ENCODE measurements around the gene OLFM2.

The OLFM2 gene

DNA sequence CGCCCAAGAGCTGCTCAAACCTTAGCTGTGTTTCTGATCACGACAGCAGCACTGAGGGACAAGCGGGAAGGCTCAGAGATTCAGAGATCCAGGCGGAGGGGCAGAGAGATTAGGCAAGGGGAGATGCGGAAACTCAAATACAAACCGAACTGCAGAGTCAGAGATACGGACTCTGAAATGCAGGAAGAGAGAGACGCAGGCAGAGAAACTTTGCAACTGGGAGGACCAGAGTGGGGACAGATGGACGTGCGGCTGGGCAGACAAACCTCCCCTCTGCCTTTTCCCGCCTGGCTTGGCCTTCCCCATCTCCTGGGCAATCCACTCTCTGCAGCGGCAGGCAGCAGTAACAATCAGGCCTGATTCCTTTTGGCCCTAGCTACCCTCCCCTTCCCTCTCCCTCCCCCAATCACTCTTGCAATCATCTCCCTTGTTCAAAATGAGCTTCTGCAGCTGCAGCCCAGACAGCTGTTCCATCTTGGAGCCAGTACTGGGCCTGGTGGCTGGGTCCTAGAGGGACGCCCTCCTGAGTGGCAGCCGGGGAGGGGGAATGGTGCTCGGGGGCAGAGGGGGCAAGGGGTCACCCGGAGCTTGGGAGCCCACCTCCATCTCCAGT lies 29.7 kb downstream of the OLFM2 start:
- TF ChIP-seq RAD21 (IDR thresholded peaks at IDR 0.05; ENCODE audit: low read depth) = no peak
- TF ChIP-seq EP300 (IDR thresholded peaks at IDR 0.05; ENCODE audit: borderline replicate concordance) = no peak
- TF ChIP-seq CREB1 (IDR thresholded peaks at IDR 0.05; ENCODE audit: low read depth) = no peak
- no peak for TF ChIP-seq TAF1 (IDR thresholded peaks at IDR 0.05; ENCODE audit: low read depth)

- TF ChIP-seq REST (IDR thresholded peaks at IDR 0.05; ENCODE audit: low read depth) (no peak), NFIC (IDR thresholded peaks at IDR 0.05) (no peak), YY1 (IDR thresholded peaks at IDR 0.05; ENCODE audit: low read depth) (no peak), FOXM1 (IDR thresholded peaks at IDR 0.05; ENCODE audit: borderline replicate concordance, low read depth) (no peak), EP300 (IDR thresholded peaks at IDR 0.05; ENCODE audit: borderline replicate concordance) (no peak), CEBPB (IDR thresholded peaks at IDR 0.05) (no peak), ZBTB7A (IDR thresholded peaks at IDR 0.05; ENCODE audit: low read depth) (no peak), TEAD4 (IDR thresholded peaks at IDR 0.05) (no peak)
- TF ChIP-seq, protein P1, sequence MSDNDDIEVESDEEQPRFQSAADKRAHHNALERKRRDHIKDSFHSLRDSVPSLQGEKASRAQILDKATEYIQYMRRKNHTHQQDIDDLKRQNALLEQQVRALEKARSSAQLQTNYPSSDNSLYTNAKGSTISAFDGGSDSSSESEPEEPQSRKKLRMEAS (IDR thresholded peaks at IDR 0.05) = no peak
- TF ChIP-seq, protein P2, sequence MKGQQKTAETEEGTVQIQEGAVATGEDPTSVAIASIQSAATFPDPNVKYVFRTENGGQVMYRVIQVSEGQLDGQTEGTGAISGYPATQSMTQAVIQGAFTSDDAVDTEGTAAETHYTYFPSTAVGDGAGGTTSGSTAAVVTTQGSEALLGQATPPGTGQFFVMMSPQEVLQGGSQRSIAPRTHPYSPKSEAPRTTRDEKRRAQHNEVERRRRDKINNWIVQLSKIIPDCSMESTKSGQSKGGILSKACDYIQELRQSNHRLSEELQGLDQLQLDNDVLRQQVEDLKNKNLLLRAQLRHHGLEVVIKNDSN (IDR thresholded peaks at IDR 0.05) = no peak
Measured at GRCh38 chr19:9903336-9903735, 33.0 kb downstream of the OLFM2 start.

- no peak for TF ChIP-seq FOXM1 (IDR thresholded peaks at IDR 0.05; ENCODE audit: borderline replicate concordance, low read depth)
- no peak for TF ChIP-seq ZBTB7A (IDR thresholded peaks at IDR 0.05; ENCODE audit: low read depth)
- TF ChIP-seq, protein P1 (IDR thresholded peaks at IDR 0.05) = no peak
- TF ChIP-seq YY1 (IDR thresholded peaks at IDR 0.05; ENCODE audit: low read depth) = no peak
- TF ChIP-seq NFIC (IDR thresholded peaks at IDR 0.05) = no peak
- no peak for TF ChIP-seq RAD21 (IDR thresholded peaks at IDR 0.05; ENCODE audit: low read depth)
- no peak for TF ChIP-seq TCF12 (IDR thresholded peaks at IDR 0.05; ENCODE audit: low read depth)
- no peak for TF ChIP-seq CEBPB (IDR thresholded peaks at IDR 0.05)
- no peak for TF ChIP-seq TAF1 (IDR thresholded peaks at IDR 0.05; ENCODE audit: low read depth)
- TF ChIP-seq EGR1 (IDR thresholded peaks at IDR 0.05) = no peak
- no peak for TF ChIP-seq CREB1 (IDR thresholded peaks at IDR 0.05; ENCODE audit: low read depth)
- TF ChIP-seq, protein P2 (IDR thresholded peaks at IDR 0.05) = no peak
- no peak for TF ChIP-seq REST (IDR thresholded peaks at IDR 0.05; ENCODE audit: low read depth)
- TF ChIP-seq EP300 (IDR thresholded peaks at IDR 0.05; ENCODE audit: borderline replicate concordance) = no peak
Measured at GRCh38 chr19:9901642-9902041, 34.7 kb downstream of the OLFM2 start.

- TF ChIP-seq EP300 (IDR thresholded peaks at IDR 0.05; ENCODE audit: borderline replicate concordance) = no peak
- TF ChIP-seq NFIC (IDR thresholded peaks at IDR 0.05) = no peak
- TF ChIP-seq, protein P1 (IDR thresholded peaks at IDR 0.05) = no peak
- TF ChIP-seq TCF12 (IDR thresholded peaks at IDR 0.05; ENCODE audit: low read depth) = no peak
- TF ChIP-seq CREB1 (IDR thresholded peaks at IDR 0.05; ENCODE audit: low read depth) = no peak
- no peak for TF ChIP-seq TAF1 (IDR thresholded peaks at IDR 0.05; ENCODE audit: low read depth)
Measured at GRCh38 chr19:9901020-9901419, 35.3 kb downstream of the OLFM2 start.

DNA sequence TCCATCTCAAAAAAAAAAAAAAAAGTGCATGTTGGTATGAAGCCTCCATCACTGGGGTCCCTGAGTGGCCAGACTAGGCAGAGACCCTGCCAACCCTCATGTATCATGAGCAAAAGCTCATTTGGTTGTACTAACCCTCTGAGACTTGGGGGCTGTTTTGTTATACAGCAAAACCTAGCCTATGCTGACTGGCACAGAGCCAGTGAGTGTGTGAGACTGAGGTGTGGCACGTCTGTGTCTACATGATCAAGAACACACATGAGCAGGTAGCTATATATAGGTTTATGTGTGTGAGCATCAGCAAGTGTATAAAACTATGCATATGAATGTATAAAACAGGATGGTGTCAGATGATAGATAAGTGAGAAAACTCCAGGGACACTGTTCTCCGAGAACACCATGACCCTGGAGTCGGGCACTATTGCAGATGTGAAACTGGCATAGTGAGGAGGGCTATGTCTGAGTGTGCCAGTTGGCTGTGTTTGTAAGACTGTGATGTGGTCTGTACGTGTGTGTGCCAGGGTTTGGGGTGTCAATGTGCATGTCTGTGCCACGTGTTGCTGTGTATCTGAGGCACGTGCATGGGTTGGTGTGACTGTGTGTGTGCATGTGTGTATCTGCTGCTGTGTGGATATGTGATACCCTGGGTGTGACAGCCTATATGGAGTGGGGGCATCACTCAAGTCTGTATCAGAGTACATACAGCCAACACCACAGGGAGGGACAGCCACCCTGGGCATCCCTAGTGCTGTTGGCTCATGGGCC lies 44.5 kb downstream of the OLFM2 start:
- TF ChIP-seq TCF12 (IDR thresholded peaks at IDR 0.05; ENCODE audit: low read depth) = no peak
- TF ChIP-seq RAD21 (IDR thresholded peaks at IDR 0.05; ENCODE audit: low read depth) = no peak

GRCh38 chr19:9885077-9885552 lies 51.2 kb downstream of the OLFM2 start:
- TF ChIP-seq EGR1 (IDR thresholded peaks at IDR 0.05) = no peak
- TF ChIP-seq, protein P2 (IDR thresholded peaks at IDR 0.05) = no peak
- TF ChIP-seq RAD21 (IDR thresholded peaks at IDR 0.05; ENCODE audit: low read depth) = no peak
- TF ChIP-seq YY1 (IDR thresholded peaks at IDR 0.05; ENCODE audit: low read depth) = no peak
- no peak for TF ChIP-seq TEAD4 (IDR thresholded peaks at IDR 0.05)
- TF ChIP-seq EP300 (IDR thresholded peaks at IDR 0.05; ENCODE audit: borderline replicate concordance) = no peak
- no peak for TF ChIP-seq REST (IDR thresholded peaks at IDR 0.05; ENCODE audit: low read depth)
- no peak for TF ChIP-seq ZBTB7A (IDR thresholded peaks at IDR 0.05; ENCODE audit: low read depth)
- TF ChIP-seq, protein P1 (IDR thresholded peaks at IDR 0.05) = no peak
- no peak for TF ChIP-seq CEBPB (IDR thresholded peaks at IDR 0.05)

Data from Ishikawa (cell line).